ENCODE data around the gene SERPINA6. TPM values are rescaled to one million over a fixed set of nuclear protein-coding genes. Genes with fewer than 3 reads are reported as not detected.
A peak's percentile ranks its signal among the peaks of the same experiment; 100 is the strongest.
"Not testable (repeated sequence)": the region's sequence is repeated elsewhere in the genome, so short reads cannot be mapped to it uniquely, and the experiment has no call there.

SERPINA6 gene
- total RNA-seq, 4 donors from 2014 or later, result not detected

GRCh38 chr14:94346841-94347240 is 23.7 kb upstream of the SERPINA6 start:
- Histone ChIP-seq H3K36me3 (no peaks in the 10 kb centered on the region), H3K9me3 (no peaks in the 10 kb centered on the region), H3K27me3 (peaks cover 0 to 15% (median 0%) of the 10 kb centered on the region in 4 donors), H3K4me3 (no peak overlapping the region), H3K27ac (replicated peaks in 1 of 4) (no peak overlapping the region), H3K4me1 (peaks cover 8 to 12% (median 12%) of the 10 kb centered on the region in 4 donors)
- 84% methylated on average over 5 of the region's 5 CpGs for WGBS
- TF ChIP-seq POLR2A (IDR thresholded peaks at IDR 0.05; ENCODE audit: low read depth) (no peak), POLR2AphosphoS5 (IDR thresholded peaks at IDR 0.05) (no peak), EP300 (IDR thresholded peaks at IDR 0.05) (no peak), CTCF (IDR thresholded peaks at IDR 0.05) (no peak)
- peak; percentile 90 for DNase-seq (ENCODE audit: extremely low spot score)
- intact Hi-C loops (cut with DNase I), result no loop called here

GRCh38 chr14:94346065-94346786 is 23.1 kb upstream of the SERPINA6 start:
- Histone ChIP-seq H3K4me1 (peaks cover 11 to 17% (median 17%) of the 10 kb centered on the region in 4 donors), H3K27me3 (peaks cover 0 to 13% (median 0%) of the 10 kb centered on the region in 4 donors)
- H3K27ac ChIP-seq (replicated peaks in 1 of 4); H3K4me3 ChIP-seq; intact Hi-C loops (cut with DNase I); H3K9me3 ChIP-seq; H3K36me3 ChIP-seq: not testable (repeated sequence)
- DNase-seq (ENCODE audit: extremely low spot score), result peak; percentile 66
- 75% methylated on average over 10 of the region's 24 CpGs for WGBS

GRCh38 chr14:94345344-94346064 is 22.4 kb upstream of the SERPINA6 start:
- 75% methylated on average over 12 of the region's 12 CpGs for WGBS
- Histone ChIP-seq H3K4me3 (no peak overlapping the region), H3K27ac (replicated peaks in 1 of 4) (no peak overlapping the region), H3K9me3 (no peaks in the 10 kb centered on the region), H3K36me3 (no peaks in the 10 kb centered on the region), H3K27me3 (peaks cover 0 to 13% (median 0%) of the 10 kb centered on the region in 4 donors), H3K4me1 (peaks cover 11 to 17% (median 17%) of the 10 kb centered on the region in 4 donors)
- DNase-seq (ENCODE audit: extremely low spot score), result peak; percentile 57
- no peak for TF ChIP-seq POLR2AphosphoS5 (IDR thresholded peaks at IDR 0.05)
- TF ChIP-seq CTCF (IDR thresholded peaks at IDR 0.05), result no peak
- TF ChIP-seq EP300 (IDR thresholded peaks at IDR 0.05), result no peak
- TF ChIP-seq POLR2A (IDR thresholded peaks at IDR 0.05; ENCODE audit: low read depth), result no peak
- intact Hi-C loops (cut with DNase I), result no loop called here

GRCh38 chr14:94344389-94344788 is 21.3 kb upstream of the SERPINA6 start:
- Histone ChIP-seq H3K4me1 (peaks cover 11 to 17% (median 17%) of the 10 kb centered on the region in 4 donors), H3K36me3 (no peaks in the 10 kb centered on the region), H3K4me3 (no peak overlapping the region), H3K27me3 (peaks cover 0 to 8% (median 0%) of the 10 kb centered on the region in 4 donors), H3K9me3 (no peaks in the 10 kb centered on the region), H3K27ac (replicated peaks in 1 of 4) (no peak overlapping the region)
- intact Hi-C loops (cut with DNase I), result no loop called here
- no peak for TF ChIP-seq CTCF (IDR thresholded peaks at IDR 0.05)
- no peak for TF ChIP-seq EP300 (IDR thresholded peaks at IDR 0.05)
- TF ChIP-seq POLR2AphosphoS5 (IDR thresholded peaks at IDR 0.05), result no peak
- TF ChIP-seq POLR2A (IDR thresholded peaks at IDR 0.05; ENCODE audit: low read depth), result no peak
- WGBS, result 74% methylated on average over 3 of the region's 3 CpGs
- peak; percentile 82 for DNase-seq (ENCODE audit: extremely low spot score)

GRCh38 chr14:94343238-94344005 is 20.3 kb upstream of the SERPINA6 start:
- Histone ChIP-seq H3K4me3 (no peak overlapping the region), H3K27ac (replicated peaks in 1 of 4) (no peak overlapping the region), H3K9me3 (no peaks in the 10 kb centered on the region), H3K4me1 (peaks cover 11 to 17% (median 17%) of the 10 kb centered on the region in 4 donors), H3K36me3 (no peaks in the 10 kb centered on the region), H3K27me3 (no peaks in the 10 kb centered on the region)
- WGBS, result 87% methylated on average over 8 of the region's 8 CpGs
- TF ChIP-seq EP300 (IDR thresholded peaks at IDR 0.05), result no peak
- no peak for TF ChIP-seq CTCF (IDR thresholded peaks at IDR 0.05)
- TF ChIP-seq POLR2A (IDR thresholded peaks at IDR 0.05; ENCODE audit: low read depth), result no peak
- no peak for TF ChIP-seq POLR2AphosphoS5 (IDR thresholded peaks at IDR 0.05)
- peak; percentile 57 for DNase-seq (ENCODE audit: extremely low spot score)
- intact Hi-C loops (cut with DNase I), result no loop called here
